Tibial artery (tissue), 4 donors: Measurements from ENCODE around the gene HNRNPD.
"Not testable (repeated sequence)": the region's sequence is repeated elsewhere in the genome, so short reads cannot be mapped to it uniquely, and the experiment has no call there.

Experiments used
- DNase-seq, 2 donors: peaks; one replicate each; pipeline ENCODE4 v3.0.0-alpha.2; 2019
- H3K27ac ChIP-seq, 2 donors: fragments of 200-600 bp; sonication (generic) in 1 of 2; 1 replicate in 1 of 2; 2 replicates in 1 of 2; pipeline ENCODE4 v1.5.1; 2018 to 2019; ENCODE audit warnings: mild to moderate bottlenecking in 1 of 2
- H3K27me3 ChIP-seq, 2 donors: fragments of 200-600 bp; sonication (generic) in 1 of 2; one replicate each; pipeline versions ENCODE4 v1.5.1 to v1.6.0; 2016 to 2019
- H3K36me3 ChIP-seq, 3 donors: fragments of 200-600 bp; sonication (generic) in 2 of 3; one replicate each; pipeline ENCODE4 v1.5.1; 2016 to 2019; ENCODE audit warnings: mild to moderate bottlenecking in 2 of 3
- H3K4me1 ChIP-seq, 4 donors: fragments of 200-600 bp; sonication (generic) in 2 of 4; 1 replicate in 3 of 4; 2 replicates in 1 of 4; pipeline ENCODE4 v1.5.1; 2016 to 2019
- H3K4me3 ChIP-seq, 2 donors: fragments of 200-600 bp; sonication (generic) in 1 of 2; 1 replicate in 1 of 2; 2 replicates in 1 of 2; pipeline ENCODE4 v1.5.1; 2018 to 2019; ENCODE audit warnings: mild to moderate bottlenecking in 2 of 2
- H3K9me3 ChIP-seq, 3 donors: fragments of 200-600 bp; sonication (generic) in 1 of 3; one replicate each; pipeline ENCODE4 v1.5.1; 2016 to 2019
- CTCF ChIP-seq, 2 experiments: fragments of 200-600 bp in 1 of 2; fragments of 450-650 bp in 1 of 2; IDR thresholded peaks; one replicate each; pipeline ENCODE4 v1.5.1; 2017 to 2019; ENCODE audit warnings: antibody characterized with exemption in 2 of 2, mild to moderate bottlenecking in 1 of 2, moderate library complexity in 1 of 2
- intact Hi-C: fragments of 100-400 bp; cut with DNase I; formaldehyde crosslinking; loops from one replicate; pipeline ENCODE4 v1.15.0; 2023; ENCODE audit warnings: low total_unique reads

HNRNPD gene

GRCh38 chr4:82373816-82374625 is at the start of gene HNRNPD:
Gene HNRNPD, minus strand, starts transcription at chr4:82373991. Its CDS starts 313 bp downstream, at chr4:82373678.
- intact Hi-C loops, result loop anchor here (1.0 kb wide), 1 partner anchor 55 kb away; no protein-coding TSS in a partner anchor
- H3K4me1 ChIP-seq, result peaks cover 5 to 52% (median 26%) of the 10 kb centered on the region in 4 donors
- peak in 1 of 2 experiments; percentile 7 for TF ChIP-seq CTCF (IDR thresholded peaks at IDR 0.05)

GRCh38 chr4:82422616-82423015 is 48.8 kb upstream of the HNRNPD start:
- H3K36me3 ChIP-seq, result peaks cover 41 to 50% (median 47%) of the 10 kb centered on the region in 3 donors
- H3K27me3 ChIP-seq, result no peaks in the 10 kb centered on the region
- peaks cover 0 to 32% (median 18%) of the 10 kb centered on the region in 4 donors for H3K4me1 ChIP-seq
- no peak for TF ChIP-seq CTCF (IDR thresholded peaks at IDR 0.05)
- H3K27ac ChIP-seq, result no peak overlapping the region
- H3K4me3 ChIP-seq, result no peak overlapping the region
- no peaks in the 10 kb centered on the region for H3K9me3 ChIP-seq
- intact Hi-C loops, result no loop called here
- DNase-seq, result no peak

More at GRCh38 chr4:82373816-82374625, at the start of gene HNRNPD:
- Histone ChIP-seq H3K4me3 (peak within 1 kb of the TSS; percentile 85 to 98), H3K27ac (peak within 1 kb of the TSS; percentile 99), H3K36me3 (no peaks in the 10 kb centered on the region), H3K27me3 (no peaks in the 10 kb centered on the region), H3K9me3 (no peaks in the 10 kb centered on the region)
- DNase-seq, result peak; percentile 99

- no peak for TF ChIP-seq CTCF (IDR thresholded peaks at IDR 0.05)
- H3K4me3 ChIP-seq, result no peak overlapping the region
- H3K9me3 ChIP-seq, result no peaks in the 10 kb centered on the region
- no peak for DNase-seq
- no peak overlapping the region for H3K27ac ChIP-seq
- peaks cover 0 to 25% (median 12%) of the 10 kb centered on the region in 4 donors for H3K4me1 ChIP-seq
- intact Hi-C loops, result no loop called here
- no peaks in the 10 kb centered on the region for H3K27me3 ChIP-seq
- peaks cover 40 to 49% (median 47%) of the 10 kb centered on the region in 3 donors for H3K36me3 ChIP-seq
Measured at GRCh38 chr4:82421796-82422560, 48.2 kb upstream of the HNRNPD start.

- TF ChIP-seq CTCF (IDR thresholded peaks at IDR 0.05), result no peak
- Histone ChIP-seq H3K36me3 (peaks cover 18 to 27% (median 25%) of the 10 kb centered on the region in 3 donors), H3K4me1 (peaks cover 0 to 4% (median 0%) of the 10 kb centered on the region in 4 donors), H3K27ac (no peak overlapping the region), H3K27me3 (no peaks in the 10 kb centered on the region), H3K4me3 (no peak overlapping the region), H3K9me3 (no peaks in the 10 kb centered on the region)
- no peak for DNase-seq
- intact Hi-C loops, result no loop called here
Measured at GRCh38 chr4:82419451-82419850, 45.7 kb upstream of the HNRNPD start.

GRCh38 chr4:82415922-82416365 is 42.2 kb upstream of the HNRNPD start:
- Histone ChIP-seq H3K27ac (no peak overlapping the region), H3K27me3 (no peaks in the 10 kb centered on the region), H3K4me1 (peaks cover 0 to 4% (median 0%) of the 10 kb centered on the region in 4 donors), H3K4me3 (no peak overlapping the region), H3K9me3 (no peaks in the 10 kb centered on the region), H3K36me3 (no peaks in the 10 kb centered on the region)
- DNase-seq, result no peak
- TF ChIP-seq CTCF (IDR thresholded peaks at IDR 0.05), result no peak
- intact Hi-C loops, result no loop called here

- H3K4me3 ChIP-seq, H3K9me3 ChIP-seq, H3K27ac ChIP-seq, intact Hi-C loops, DNase-seq, H3K4me1 ChIP-seq, H3K27me3 ChIP-seq, H3K36me3 ChIP-seq: not testable (repeated sequence)
Measured at GRCh38 chr4:82415061-82415460, 41.3 kb upstream of the HNRNPD start.
